CD4-positive, alpha-beta T cell (primary cell): ENCODE measurements around the gene KRT5. TPM values are rescaled to one million over a fixed set of nuclear protein-coding genes. Genes with fewer than 3 reads are reported as not detected.
A peak's percentile ranks its signal among the peaks of the same experiment; 100 is the strongest.

Experiments
- ATAC-seq: fragments of 200-7000 bp; cut with Tn5 transposase; one replicate; pipeline ENCODE4 v1.10.0; 2022; ENCODE audit warnings: mild to moderate bottlenecking; ENCODE audit not compliant: poor library complexity
- CTCF ChIA-PET: fragments of 350-600 bp; sonication (Branson Sonifier 250); formaldehyde crosslinking; loops from one replicate; lab custom pipeline; 2021; ENCODE audit warnings: antibody characterized with exemption, inconsistent platforms; lab: Charles Lee
- POLR2A ChIA-PET: fragments of 350-600 bp; sonication (Branson Sonifier 250); formaldehyde crosslinking; loops from one replicate; lab custom pipeline; 2021; ENCODE audit warnings: antibody characterized with exemption, inconsistent platforms; lab: Charles Lee
- DNase-seq, 14 experiments: peaks; one replicate each; pipeline ENCODE4 v3.0.0-alpha.2; 2013 to 2020; ENCODE audit warnings: mixed read lengths in 2 of 14
- H3K27ac ChIP-seq, 2 donors: one replicate each; pipeline versions ENCODE4 v1.5.1 to v1.7.0; 2013; ENCODE audit warnings: low read length in 2 of 2, low read depth in 1 of 2, mild to moderate bottlenecking in 1 of 2
- H3K27me3 ChIP-seq, 2 experiments: 1 replicate in 1 of 2; 2 replicates in 1 of 2; pipeline versions ENCODE4 v1.6.1 to v1.7.0; 2013; ENCODE audit warnings: low read length in 2 of 2, control low read depth in 1 of 2, mild to moderate bottlenecking in 1 of 2, moderate library complexity in 1 of 2; ENCODE audit not compliant: insufficient read depth in 2 of 2, control insufficient read depth in 1 of 2
- H3K36me3 ChIP-seq: one replicate; pipeline ENCODE4 v1.6.1; 2013; ENCODE audit warnings: low read length, control low read depth; ENCODE audit not compliant: insufficient read depth
- H3K4me1 ChIP-seq: one replicate; pipeline ENCODE4 v1.6.1; 2013; ENCODE audit warnings: low read length, control low read depth; ENCODE audit not compliant: insufficient read depth
- H3K4me3 ChIP-seq: one replicate; pipeline ENCODE4 v1.5.1; 2013; ENCODE audit warnings: mild to moderate bottlenecking, low read length, moderate library complexity
- H3K9me3 ChIP-seq, 2 experiments: 1 replicate in 1 of 2; 2 replicates in 1 of 2; pipeline versions ENCODE4 v1.6.1 to v1.7.0; 2013; ENCODE audit warnings: low read length in 2 of 2, mild to moderate bottlenecking in 2 of 2, control low read depth in 1 of 2, moderate library complexity in 1 of 2; ENCODE audit not compliant: control insufficient read depth in 1 of 2, insufficient read depth in 1 of 2
- H3K27ac Mint-ChIP-seq: one replicate; pipeline ENCODE4 v1.8.0; 2020; ENCODE audit warnings: mixed read lengths
- H3K27me3 Mint-ChIP-seq: one replicate; pipeline ENCODE4 v1.8.0; 2021; ENCODE audit warnings: mixed read lengths
- H3K36me3 Mint-ChIP-seq: one replicate; pipeline ENCODE4 v1.8.0; 2021; ENCODE audit warnings: low read depth, mixed read lengths
- H3K4me1 Mint-ChIP-seq: one replicate; pipeline ENCODE4 v1.8.0; 2021; ENCODE audit warnings: low read depth, mixed read lengths
- H3K4me3 Mint-ChIP-seq: one replicate; pipeline ENCODE4 v1.8.0; 2020; ENCODE audit warnings: mild to moderate bottlenecking, mixed read lengths
- H3K9me3 Mint-ChIP-seq: one replicate; pipeline ENCODE4 v1.8.0; 2020; ENCODE audit warnings: mixed read lengths
- CTCF ChIP-seq: fragments of 200-600 bp; IDR thresholded peaks from one replicate; pipeline ENCODE4 v1.8.0; 2022; ENCODE audit warnings: antibody characterized with exemption, mild to moderate bottlenecking
- intact Hi-C, 2 experiments: fragments of 100-400 bp; cut with DNase I in 1 of 2; cut with micrococcal nuclease in 1 of 2; formaldehyde crosslinking; loops; one replicate each; pipeline versions ENCODE4 v1.15.1 to v1.9.0; 2023 to 2025; cut with DNase I, micrococcal nuclease
- total RNA-seq, 174 experiments: library from RNA in 2 of 174; stranded (reverse) in 2 of 174; gene quantifications; one replicate each; pipeline ENCODE4 v1.2.3 and lab custom pipeline; 2021 to 2026

The KRT5 gene
- total RNA-seq, 2 experiments from 2014 or later: 0.60 to 0.81 TPM

- no peak overlapping the region for H3K27ac ChIP-seq
- Mint-ChIP-seq H3K36me3 (no peaks in the 10 kb centered on the region), H3K9me3 (no peaks in the 10 kb centered on the region), H3K27ac (no peak overlapping the region), H3K4me1 (no peaks in the 10 kb centered on the region), H3K27me3 (peaks cover 34% of the 10 kb centered on the region), H3K4me3 (no peak overlapping the region)
- no peak overlapping the region for H3K4me3 ChIP-seq
- DNase-seq (no peak), ATAC-seq (no peak)
- H3K36me3 ChIP-seq: no peaks in the 10 kb centered on the region
- no peaks in the 10 kb centered on the region for H3K4me1 ChIP-seq
- no peak for TF ChIP-seq CTCF
- intact Hi-C loops: no loop called here
- ChIA-PET CTCF (no interaction called here), POLR2A (no interaction called here)
- H3K27me3 ChIP-seq: peaks cover 0 to 16% of the 10 kb centered on the region in 2 experiments
- no peaks in the 10 kb centered on the region for H3K9me3 ChIP-seq
Measured at GRCh38 chr12:52564582-52564981, 44.4 kb upstream of the KRT5 start.

DNA sequence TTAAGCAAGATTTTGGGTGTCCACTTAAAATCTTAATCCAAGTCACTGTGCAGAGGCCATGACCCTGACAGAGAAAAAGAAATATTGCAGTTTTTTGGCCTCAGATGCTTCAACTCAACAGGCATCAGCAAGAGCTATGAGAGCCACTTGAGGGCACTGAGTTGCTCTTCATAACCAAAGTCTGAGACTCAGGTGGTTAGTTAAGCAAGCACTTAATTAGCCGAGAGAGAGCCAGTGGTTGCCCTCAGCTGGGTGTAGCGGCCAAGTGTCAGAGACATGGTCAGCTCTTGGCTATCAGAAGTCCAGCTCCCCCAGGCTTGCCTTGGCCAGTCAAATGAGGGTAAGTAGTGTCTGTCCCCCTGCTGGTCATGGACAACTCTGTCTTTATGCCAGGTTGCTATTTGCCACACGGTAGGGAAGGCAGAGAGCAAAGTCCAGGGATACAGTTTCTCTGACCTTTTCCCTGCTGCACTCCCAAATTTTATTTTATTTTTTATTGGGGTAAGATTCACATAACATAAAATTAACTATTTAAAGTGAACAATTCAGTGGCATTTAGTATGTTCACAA is 41.8 kb upstream of the KRT5 start:
- H3K27me3 ChIP-seq: peaks cover 2 to 16% of the 10 kb centered on the region in 2 experiments
- ChIA-PET POLR2A (no interaction called here), CTCF (no interaction called here)
- Mint-ChIP-seq H3K4me1 (no peaks in the 10 kb centered on the region), H3K9me3 (no peaks in the 10 kb centered on the region), H3K27me3 (peaks cover 31% of the 10 kb centered on the region), H3K4me3 (no peak overlapping the region), H3K36me3 (no peaks in the 10 kb centered on the region), H3K27ac (no peak overlapping the region)
- no peak for TF ChIP-seq CTCF
- H3K4me3 ChIP-seq: no peak overlapping the region
- H3K36me3 ChIP-seq: no peaks in the 10 kb centered on the region
- H3K4me1 ChIP-seq: peaks cover 3% of the 10 kb centered on the region
- no peak overlapping the region for H3K27ac ChIP-seq
- ATAC-seq (no peak), DNase-seq (no peak)
- intact Hi-C loops: no loop called here
- H3K9me3 ChIP-seq: no peaks in the 10 kb centered on the region

- Histone ChIP-seq H3K9me3 (no peaks in the 10 kb centered on the region), H3K4me3 (no peak overlapping the region), H3K27ac (no peak overlapping the region), H3K27me3 (peaks cover 2 to 16% of the 10 kb centered on the region in 2 experiments), H3K4me1 (peaks cover 5% of the 10 kb centered on the region), H3K36me3 (no peaks in the 10 kb centered on the region)
- no peak for TF ChIP-seq CTCF
- ChIA-PET CTCF (no interaction called here), POLR2A (interaction anchor here (0.5 kb wide), 1 partner anchor 8 kb away, joined by 3 read pairs; no protein-coding TSS in a partner anchor)
- ATAC-seq: no peak
- Mint-ChIP-seq H3K4me1 (no peaks in the 10 kb centered on the region), H3K36me3 (no peaks in the 10 kb centered on the region), H3K4me3 (no peak overlapping the region), H3K27me3 (peaks cover 24% of the 10 kb centered on the region), H3K27ac (no peak overlapping the region), H3K9me3 (no peaks in the 10 kb centered on the region)
- peak in 1 of 14 experiments; percentile 27 for DNase-seq
- intact Hi-C loops: no loop called here
Measured at GRCh38 chr12:52559979-52560378, 39.8 kb upstream of the KRT5 start.
